ENCODE data around the gene PHACTR1. TPM values are rescaled to one million over a fixed set of nuclear protein-coding genes. Genes with fewer than 3 reads are reported as not detected.

The PHACTR1 gene
- total RNA-seq, 2 experiments from 2014 or later, result 0.11 TPM; not detected in 1

DNA sequence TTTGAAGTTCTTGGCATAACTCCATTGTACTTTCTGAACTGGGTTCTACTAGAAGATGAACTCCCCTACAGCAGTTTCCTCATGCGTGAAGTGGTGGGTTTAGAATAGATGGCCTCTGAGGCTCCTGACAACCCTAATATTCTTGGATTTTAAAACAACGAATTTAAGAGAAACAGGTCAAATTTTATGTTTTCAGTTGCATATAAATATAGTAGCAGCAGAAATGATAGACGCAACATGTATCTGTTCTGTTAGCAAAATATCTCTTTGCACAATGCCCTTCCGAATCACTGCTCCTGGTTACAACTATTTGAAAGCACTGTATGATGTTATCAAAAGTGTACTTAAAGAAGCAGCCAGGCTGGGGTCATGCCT, 364.6 kb downstream of the PHACTR1 start:
- TF ChIP-seq, protein P1, sequence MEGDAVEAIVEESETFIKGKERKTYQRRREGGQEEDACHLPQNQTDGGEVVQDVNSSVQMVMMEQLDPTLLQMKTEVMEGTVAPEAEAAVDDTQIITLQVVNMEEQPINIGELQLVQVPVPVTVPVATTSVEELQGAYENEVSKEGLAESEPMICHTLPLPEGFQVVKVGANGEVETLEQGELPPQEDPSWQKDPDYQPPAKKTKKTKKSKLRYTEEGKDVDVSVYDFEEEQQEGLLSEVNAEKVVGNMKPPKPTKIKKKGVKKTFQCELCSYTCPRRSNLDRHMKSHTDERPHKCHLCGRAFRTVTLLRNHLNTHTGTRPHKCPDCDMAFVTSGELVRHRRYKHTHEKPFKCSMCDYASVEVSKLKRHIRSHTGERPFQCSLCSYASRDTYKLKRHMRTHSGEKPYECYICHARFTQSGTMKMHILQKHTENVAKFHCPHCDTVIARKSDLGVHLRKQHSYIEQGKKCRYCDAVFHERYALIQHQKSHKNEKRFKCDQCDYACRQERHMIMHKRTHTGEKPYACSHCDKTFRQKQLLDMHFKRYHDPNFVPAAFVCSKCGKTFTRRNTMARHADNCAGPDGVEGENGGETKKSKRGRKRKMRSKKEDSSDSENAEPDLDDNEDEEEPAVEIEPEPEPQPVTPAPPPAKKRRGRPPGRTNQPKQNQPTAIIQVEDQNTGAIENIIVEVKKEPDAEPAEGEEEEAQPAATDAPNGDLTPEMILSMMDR (IDR thresholded peaks at IDR 0.05), result no peak
- ATAC-seq, result no peak
- intact Hi-C loops (cut with micrococcal nuclease), result no loop called here
- Mint-ChIP-seq H3K27ac (no peak overlapping the region), H3K4me3 (no peak overlapping the region), H3K4me1 (ENCODE audit: low read depth) (no peaks in the 10 kb centered on the region), H3K27me3 (peaks cover 16% of the 10 kb centered on the region), H3K36me3 (ENCODE audit: low read depth) (no peaks in the 10 kb centered on the region), H3K9me3 (no peaks in the 10 kb centered on the region)
- CTCF ChIA-PET, result no interaction called here
- POLR2A ChIA-PET, result no interaction called here
- DNase-seq, result no peak

DNA sequence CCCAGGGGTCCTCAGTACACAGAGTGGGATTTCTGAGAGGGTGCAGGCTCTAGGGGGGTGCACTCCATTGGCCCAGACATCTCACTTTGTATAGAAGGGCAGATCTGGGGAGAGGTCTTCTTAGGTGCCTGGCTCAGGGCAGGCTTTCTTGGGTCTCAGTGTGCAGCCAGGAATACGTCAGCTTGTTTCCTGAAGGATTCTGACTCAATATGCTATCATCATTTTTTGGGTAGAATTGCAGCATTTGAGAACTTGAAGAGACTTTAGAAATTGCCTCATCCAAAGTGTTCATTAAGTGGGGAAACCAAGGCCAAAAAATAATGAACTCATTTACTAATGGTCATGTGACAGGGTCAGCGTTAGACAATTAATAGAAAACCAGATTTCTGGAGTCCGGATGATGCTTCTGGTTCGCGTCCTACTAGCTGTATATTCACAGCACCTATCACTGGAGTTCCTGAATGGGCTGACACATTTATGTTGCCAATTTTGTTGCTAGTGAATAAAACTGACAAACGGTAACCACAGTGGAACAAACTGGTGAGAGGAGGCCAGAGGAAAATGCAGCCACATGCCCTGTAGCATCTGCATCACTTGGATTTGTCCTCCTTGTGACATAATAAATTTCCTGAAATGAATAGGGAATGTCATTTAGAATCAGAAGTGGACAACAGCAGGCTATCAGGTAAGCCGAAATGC, 372.9 kb downstream of the PHACTR1 start:
- Mint-ChIP-seq H3K4me1 (ENCODE audit: low read depth) (no peaks in the 10 kb centered on the region), H3K9me3 (no peaks in the 10 kb centered on the region), H3K4me3 (no peak overlapping the region), H3K27me3 (peaks cover 3% of the 10 kb centered on the region), H3K36me3 (ENCODE audit: low read depth) (no peaks in the 10 kb centered on the region), H3K27ac (no peak overlapping the region)
- no peak for ATAC-seq
- intact Hi-C loops (cut with micrococcal nuclease), result no loop called here
- ChIA-PET POLR2A (no interaction called here), CTCF (no interaction called here)
- TF ChIP-seq, protein P1 (IDR thresholded peaks at IDR 0.05), result no peak
- DNase-seq, result no peak

DNA sequence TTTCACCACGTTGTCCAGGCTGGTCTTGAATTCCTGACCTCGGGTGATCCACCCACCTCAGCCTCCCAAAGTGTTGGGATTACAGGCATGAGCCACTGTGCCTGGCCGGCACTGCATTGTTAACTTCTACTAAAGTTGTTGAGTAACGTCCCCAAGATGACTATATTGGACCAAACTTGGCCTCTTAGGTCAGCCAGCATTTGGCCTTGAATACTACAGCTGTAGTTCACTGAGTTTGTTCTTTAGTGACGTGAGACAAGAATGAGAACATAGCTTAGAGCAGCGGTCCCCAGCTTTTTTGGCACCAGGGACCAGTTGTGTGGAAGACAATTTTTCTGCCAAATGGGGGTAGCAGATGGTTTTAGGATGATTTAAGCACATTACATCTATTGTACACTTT, 374.6 kb downstream of the PHACTR1 start:
- Mint-ChIP-seq H3K27ac (no peak overlapping the region), H3K4me1 (ENCODE audit: low read depth) (no peaks in the 10 kb centered on the region), H3K27me3 (peaks cover 3% of the 10 kb centered on the region), H3K4me3 (no peak overlapping the region), H3K9me3 (no peaks in the 10 kb centered on the region), H3K36me3 (ENCODE audit: low read depth) (no peaks in the 10 kb centered on the region)
- ChIA-PET CTCF (no interaction called here), POLR2A (no interaction called here)
- DNase-seq, result no peak
- intact Hi-C loops (cut with micrococcal nuclease), result no loop called here
- TF ChIP-seq, protein P1 (IDR thresholded peaks at IDR 0.05), result no peak
- ATAC-seq, result no peak

DNA sequence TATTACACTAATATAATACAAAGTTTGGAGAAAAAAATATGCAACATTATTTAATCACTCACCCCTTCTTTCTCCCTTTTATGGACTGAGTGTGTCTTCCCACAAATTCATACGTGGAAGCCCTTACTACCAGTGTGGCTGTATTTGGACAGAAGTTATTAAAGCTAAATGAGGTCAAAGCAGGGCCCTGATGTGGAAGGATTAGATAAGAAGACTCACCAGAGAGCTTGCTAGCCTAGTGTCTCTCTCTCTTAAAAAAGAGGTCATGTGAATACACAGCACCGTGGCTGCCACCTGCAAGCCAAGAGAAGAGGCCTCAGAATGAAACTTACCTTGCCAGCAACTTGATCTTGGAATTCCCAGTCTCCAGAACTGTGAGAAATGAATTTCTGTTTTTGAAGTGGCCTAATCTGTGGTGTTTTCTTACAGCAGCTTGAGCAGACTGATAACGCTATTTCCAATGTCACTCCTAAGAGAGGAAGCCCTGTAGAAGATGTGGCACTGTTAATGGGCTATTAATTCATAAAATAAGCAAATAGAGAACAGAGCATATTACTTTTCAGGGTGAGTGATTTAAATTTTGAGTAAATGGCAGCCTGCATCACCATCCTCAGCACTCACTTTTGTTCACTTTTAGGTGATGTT, 378.3 kb downstream of the PHACTR1 start:
- Mint-ChIP-seq H3K27me3 (no peaks in the 10 kb centered on the region), H3K4me3 (no peak overlapping the region), H3K9me3 (no peaks in the 10 kb centered on the region), H3K4me1 (ENCODE audit: low read depth) (no peaks in the 10 kb centered on the region), H3K27ac (no peak overlapping the region), H3K36me3 (ENCODE audit: low read depth) (no peaks in the 10 kb centered on the region)
- intact Hi-C loops (cut with micrococcal nuclease), result no loop called here
- no peak for ATAC-seq
- POLR2A ChIA-PET, result no interaction called here
- DNase-seq, result no peak
- TF ChIP-seq, protein P1 (IDR thresholded peaks at IDR 0.05), result no peak
- CTCF ChIA-PET, result no interaction called here

DNA sequence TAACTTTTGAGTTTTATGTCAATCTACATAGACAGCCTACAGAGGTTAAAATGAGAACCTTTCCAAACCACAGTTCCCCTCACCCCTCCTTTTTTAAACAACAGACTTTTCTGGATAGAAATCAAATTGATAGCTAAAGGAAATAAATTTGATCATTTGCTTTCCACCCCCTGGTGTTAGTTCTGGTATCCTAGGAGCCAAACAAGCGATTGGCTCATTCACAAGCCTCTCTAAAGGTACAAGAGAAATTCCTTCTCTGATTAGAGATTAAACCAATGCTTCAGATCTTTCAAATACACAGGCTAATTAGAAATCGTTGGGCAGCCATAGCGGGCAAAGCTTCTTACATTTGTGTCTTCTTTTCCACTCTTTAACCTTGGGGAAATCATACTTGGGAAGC, 379.5 kb downstream of the PHACTR1 start:
- Mint-ChIP-seq H3K4me3 (no peak overlapping the region), H3K36me3 (ENCODE audit: low read depth) (no peaks in the 10 kb centered on the region), H3K27me3 (no peaks in the 10 kb centered on the region), H3K4me1 (ENCODE audit: low read depth) (no peaks in the 10 kb centered on the region), H3K27ac (no peak overlapping the region), H3K9me3 (no peaks in the 10 kb centered on the region)
- TF ChIP-seq, protein P1 (IDR thresholded peaks at IDR 0.05), result no peak
- ChIA-PET CTCF (no interaction called here), POLR2A (no interaction called here)
- intact Hi-C loops (cut with micrococcal nuclease), result no loop called here
- DNase-seq (no peak), ATAC-seq (no peak)
